ENCODE data around the gene SORCS2.

GRCh38 chr4:7637139-7637538 lies 444.8 kb downstream of the SORCS2 start:
- TF ChIP-seq CTCF (IDR thresholded peaks at IDR 0.05) = no peak
- TF ChIP-seq POLR2A (IDR thresholded peaks at IDR 0.05) = no peak

Measured in Peyer's patch (tissue), 4 donors.